Body of pancreas (tissue), 4 donors: Measurements from ENCODE around the gene AKAP13.

Experiments used
- POLR2A ChIP-seq, 3 donors: fragments of 450-650 bp; IDR thresholded peaks; one replicate each; pipeline ENCODE4 v1.6.1; 2016; ENCODE audit warnings: antibody characterized with exemption in 3 of 3, mild to moderate bottlenecking in 2 of 3
- TF ChIP-seq, protein P1 (sequence below), 7 experiments: fragments of 450-650 bp in 4 of 7; fragments of 200-600 bp in 3 of 7; sonication (generic) in 3 of 7; IDR thresholded peaks; one replicate each; pipeline ENCODE4 v1.5.1; 2016 to 2019; ENCODE audit warnings: antibody characterized with exemption in 7 of 7

DNA sequence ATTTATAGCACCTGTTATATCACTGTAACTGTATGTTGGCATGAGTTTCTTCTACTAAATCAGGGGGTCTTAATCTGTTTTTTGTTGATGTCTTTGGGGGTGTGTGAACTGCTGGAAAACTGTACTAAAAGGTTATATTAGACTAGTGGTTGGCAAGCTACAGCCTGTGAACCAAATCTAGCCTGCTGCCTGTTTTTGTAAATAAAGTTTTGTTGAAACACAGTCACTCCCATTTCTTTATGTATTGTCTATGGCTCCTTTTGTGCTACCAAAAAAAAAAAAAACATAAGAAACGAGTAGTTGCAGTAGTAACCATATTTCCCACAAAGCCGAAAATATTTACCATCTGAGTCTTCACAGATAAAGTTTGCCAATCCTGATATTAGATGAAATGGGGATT, 126.7 kb downstream of the AKAP13 start:
- TF ChIP-seq, protein P1, sequence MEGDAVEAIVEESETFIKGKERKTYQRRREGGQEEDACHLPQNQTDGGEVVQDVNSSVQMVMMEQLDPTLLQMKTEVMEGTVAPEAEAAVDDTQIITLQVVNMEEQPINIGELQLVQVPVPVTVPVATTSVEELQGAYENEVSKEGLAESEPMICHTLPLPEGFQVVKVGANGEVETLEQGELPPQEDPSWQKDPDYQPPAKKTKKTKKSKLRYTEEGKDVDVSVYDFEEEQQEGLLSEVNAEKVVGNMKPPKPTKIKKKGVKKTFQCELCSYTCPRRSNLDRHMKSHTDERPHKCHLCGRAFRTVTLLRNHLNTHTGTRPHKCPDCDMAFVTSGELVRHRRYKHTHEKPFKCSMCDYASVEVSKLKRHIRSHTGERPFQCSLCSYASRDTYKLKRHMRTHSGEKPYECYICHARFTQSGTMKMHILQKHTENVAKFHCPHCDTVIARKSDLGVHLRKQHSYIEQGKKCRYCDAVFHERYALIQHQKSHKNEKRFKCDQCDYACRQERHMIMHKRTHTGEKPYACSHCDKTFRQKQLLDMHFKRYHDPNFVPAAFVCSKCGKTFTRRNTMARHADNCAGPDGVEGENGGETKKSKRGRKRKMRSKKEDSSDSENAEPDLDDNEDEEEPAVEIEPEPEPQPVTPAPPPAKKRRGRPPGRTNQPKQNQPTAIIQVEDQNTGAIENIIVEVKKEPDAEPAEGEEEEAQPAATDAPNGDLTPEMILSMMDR (IDR thresholded peaks at IDR 0.05), result no peak
- TF ChIP-seq POLR2A (IDR thresholded peaks at IDR 0.05), result no peak
